GM13977 (cell line): ENCODE results near the gene SLC35A2.

Experiments used
- DNase-seq: peaks from one replicate; pipeline ENCODE4 v3.0.0; 2012; ENCODE audit warnings: low spot score
- in situ Hi-C: fragments of 300-500 bp; cut with MboI; formaldehyde crosslinking; loops from one replicate; pipeline ENCODE4 v1.12.0; 2022; ENCODE audit warnings: low sequenced_read_pairs, low pct_unique_long_range_greater_than_20kb, mixed read lengths, inconsistent platforms; ENCODE audit not compliant: unreplicated experiment
- TF ChIP-seq, protein P1 (sequence below): IDR thresholded peaks from 2 replicates; pipeline ENCODE4 v1.5.1; 2012; ENCODE audit warnings: mild to moderate bottlenecking, control low read depth; ENCODE audit not compliant: insufficient read depth; ENCODE audit errors: extremely low read depth, missing control alignments

The SLC35A2 gene

GRCh38 chrX:48918643-48919340 is 7.3 kb upstream of the SLC35A2 start, which contains the start of gene PIM2:
TSS of gene PIM2 (minus strand) at chrX:48919024. CDS start at chrX:48918834, 190 bp downstream.
- TF ChIP-seq, protein P1, sequence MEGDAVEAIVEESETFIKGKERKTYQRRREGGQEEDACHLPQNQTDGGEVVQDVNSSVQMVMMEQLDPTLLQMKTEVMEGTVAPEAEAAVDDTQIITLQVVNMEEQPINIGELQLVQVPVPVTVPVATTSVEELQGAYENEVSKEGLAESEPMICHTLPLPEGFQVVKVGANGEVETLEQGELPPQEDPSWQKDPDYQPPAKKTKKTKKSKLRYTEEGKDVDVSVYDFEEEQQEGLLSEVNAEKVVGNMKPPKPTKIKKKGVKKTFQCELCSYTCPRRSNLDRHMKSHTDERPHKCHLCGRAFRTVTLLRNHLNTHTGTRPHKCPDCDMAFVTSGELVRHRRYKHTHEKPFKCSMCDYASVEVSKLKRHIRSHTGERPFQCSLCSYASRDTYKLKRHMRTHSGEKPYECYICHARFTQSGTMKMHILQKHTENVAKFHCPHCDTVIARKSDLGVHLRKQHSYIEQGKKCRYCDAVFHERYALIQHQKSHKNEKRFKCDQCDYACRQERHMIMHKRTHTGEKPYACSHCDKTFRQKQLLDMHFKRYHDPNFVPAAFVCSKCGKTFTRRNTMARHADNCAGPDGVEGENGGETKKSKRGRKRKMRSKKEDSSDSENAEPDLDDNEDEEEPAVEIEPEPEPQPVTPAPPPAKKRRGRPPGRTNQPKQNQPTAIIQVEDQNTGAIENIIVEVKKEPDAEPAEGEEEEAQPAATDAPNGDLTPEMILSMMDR: no peak
- peak; percentile 91 for DNase-seq
- in situ Hi-C loops: no loop called here

- DNase-seq: no peak
- TF ChIP-seq, protein P1: no peak
- in situ Hi-C loops: no loop called here
These were observed 6.8 kb upstream of the SLC35A2 start for GRCh38 chrX:48918301-48918642.

DNA sequence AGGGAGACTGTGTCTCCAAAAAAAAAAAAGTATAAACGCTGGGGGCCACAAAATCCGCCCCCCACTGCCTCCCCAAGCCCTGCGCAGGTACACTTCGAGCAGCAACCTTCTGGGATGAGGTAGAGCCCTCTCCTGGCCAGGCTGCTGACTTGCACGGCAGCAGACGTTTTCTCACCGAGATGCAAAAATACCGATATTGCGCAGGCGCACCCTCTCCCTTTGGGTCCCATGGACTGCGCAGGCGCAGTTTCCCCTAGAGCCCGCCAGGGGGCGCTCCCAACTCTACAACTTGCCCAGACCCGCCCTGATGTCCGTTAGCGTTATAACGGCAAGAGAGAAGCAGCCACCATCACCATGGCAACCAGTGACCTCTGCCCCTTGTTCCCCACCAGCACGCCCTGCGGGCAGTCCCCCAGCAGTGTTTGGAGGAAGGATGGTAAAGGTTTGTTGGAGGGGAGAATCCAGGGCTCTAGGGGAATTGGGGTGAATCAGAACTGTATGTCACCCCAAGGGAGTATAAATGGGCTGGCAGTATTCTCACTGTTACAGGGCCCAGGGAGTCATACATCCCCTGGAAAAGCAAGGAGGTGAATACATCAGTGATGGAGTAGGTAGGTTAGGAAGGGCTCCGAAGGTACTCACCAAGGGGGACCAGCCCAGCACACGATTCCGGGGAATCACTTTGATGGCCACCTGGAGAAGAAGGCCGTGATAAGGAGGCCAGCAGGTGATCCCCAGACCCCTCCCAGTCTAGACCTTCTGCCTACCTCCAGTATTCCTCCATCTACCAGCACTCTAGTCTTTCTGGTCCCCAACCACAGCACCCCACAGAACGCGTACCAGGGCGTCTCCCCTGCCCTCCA is 5.9 kb upstream of the SLC35A2 start:
- TF ChIP-seq, protein P1: peak; percentile 71
- peak; percentile 82 for DNase-seq
- in situ Hi-C loops: no loop called here

DNA sequence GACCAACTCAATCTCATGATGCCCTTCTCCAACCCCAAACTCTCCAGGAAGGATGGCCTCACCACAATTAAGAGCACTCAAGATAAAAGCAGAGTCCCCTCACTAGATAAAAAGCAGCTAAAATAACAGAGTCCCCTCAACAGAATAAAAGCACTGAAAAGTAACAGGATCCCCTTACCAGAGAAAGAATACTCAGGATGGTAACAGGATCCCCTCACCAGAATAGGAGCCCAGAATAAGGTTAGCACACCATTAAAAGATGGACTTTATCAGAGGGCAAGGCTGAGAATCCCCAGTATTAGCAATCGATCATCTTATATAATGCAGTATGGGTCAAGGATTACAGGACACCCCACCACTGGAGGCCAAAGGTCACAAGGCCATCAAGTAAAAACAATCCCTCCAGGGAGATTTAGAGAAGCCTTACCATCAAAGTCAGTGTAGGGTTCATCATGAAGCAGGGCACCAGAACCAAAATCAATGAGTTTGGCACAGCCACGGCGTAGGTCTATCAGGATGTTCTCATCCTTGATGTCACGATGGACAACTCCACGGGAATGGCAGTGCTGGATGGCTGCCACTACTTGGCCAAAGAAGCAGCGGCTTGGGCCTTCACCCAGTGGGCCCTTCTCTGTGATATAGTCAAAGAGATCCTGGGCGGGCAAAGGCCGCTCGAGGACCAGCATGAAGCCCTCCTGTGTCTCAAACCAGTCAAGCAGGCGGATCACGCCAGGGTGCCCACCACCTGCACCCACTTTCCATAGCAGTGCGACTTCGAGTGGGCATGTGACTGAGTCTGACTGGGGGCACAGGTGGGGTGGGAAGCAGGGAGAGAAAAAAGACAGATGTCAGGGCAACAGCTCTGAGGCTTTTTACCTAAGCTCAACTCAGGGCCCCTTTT is 3.4 kb upstream of the SLC35A2 start:
- no peak for DNase-seq
- in situ Hi-C loops: no loop called here
- TF ChIP-seq, protein P1: no peak

DNA sequence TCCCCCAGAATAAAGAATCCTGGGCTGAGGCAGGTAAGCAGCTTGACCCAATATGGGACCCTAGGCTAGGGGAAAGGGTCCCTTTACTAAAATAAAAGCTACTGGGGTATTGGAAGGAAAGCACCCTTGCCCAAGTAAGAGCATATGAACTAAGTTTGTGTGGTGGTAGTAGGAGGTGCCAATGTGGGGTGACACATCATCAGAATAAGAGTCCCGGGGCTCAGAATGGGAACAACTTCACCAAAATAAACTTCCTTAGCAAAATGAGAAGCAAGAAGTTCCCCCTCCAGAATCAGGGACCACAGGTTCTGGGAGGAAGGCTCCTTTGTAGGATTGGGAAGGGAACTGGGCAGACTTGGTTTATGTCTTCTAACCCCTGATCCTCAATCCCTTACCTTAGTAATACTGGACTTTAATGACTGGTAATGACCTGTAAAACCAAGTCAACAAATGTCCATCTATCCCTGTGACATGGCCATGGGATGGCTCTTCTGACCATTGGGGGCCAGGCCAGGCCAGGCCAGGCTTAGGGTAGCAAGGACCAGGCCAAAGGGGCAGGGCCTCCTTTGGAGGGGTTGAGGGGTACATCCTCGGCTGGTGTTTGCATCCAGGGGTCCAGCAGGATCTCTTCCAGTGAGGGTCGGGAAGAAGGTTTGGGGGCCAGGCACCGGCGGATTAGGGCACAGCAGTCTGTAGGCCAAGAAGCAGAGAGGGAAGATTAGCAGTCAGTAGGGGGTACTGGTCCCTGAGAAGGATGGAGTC is 2.3 kb upstream of the SLC35A2 start:
- in situ Hi-C loops: no loop called here
- TF ChIP-seq, protein P1: no peak
- DNase-seq: no peak
